ENCODE data around the gene DAG1. TPM values are rescaled to one million over a fixed set of nuclear protein-coding genes. Genes with fewer than 3 reads are reported as not detected.

Gene DAG1
- polyA plus RNA-seq, 2 of the 4 experiments (the other 2 are of a cell fraction), result 46.6 to 59.6 TPM

DNA sequence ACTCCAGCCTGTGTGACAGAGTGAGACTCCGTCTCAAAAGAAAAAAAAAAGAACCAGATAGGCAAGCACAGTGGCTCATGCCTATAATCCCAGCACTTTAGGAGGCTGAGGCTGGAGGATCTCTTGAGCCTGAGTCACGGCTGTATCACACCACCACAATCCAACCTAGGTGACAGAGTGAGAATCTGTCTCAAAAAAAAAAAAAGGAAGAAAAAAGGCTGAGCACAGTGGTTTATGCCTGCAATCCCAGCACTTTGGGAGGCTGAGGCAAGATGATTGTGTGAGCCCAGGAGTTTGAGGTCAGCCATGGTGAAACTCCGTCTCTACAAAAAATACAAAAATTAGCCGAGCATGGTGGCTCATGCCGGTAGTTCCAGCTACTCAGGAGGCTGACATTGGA is 35.3 kb upstream of the DAG1 start:
- TF ChIP-seq, protein P1, sequence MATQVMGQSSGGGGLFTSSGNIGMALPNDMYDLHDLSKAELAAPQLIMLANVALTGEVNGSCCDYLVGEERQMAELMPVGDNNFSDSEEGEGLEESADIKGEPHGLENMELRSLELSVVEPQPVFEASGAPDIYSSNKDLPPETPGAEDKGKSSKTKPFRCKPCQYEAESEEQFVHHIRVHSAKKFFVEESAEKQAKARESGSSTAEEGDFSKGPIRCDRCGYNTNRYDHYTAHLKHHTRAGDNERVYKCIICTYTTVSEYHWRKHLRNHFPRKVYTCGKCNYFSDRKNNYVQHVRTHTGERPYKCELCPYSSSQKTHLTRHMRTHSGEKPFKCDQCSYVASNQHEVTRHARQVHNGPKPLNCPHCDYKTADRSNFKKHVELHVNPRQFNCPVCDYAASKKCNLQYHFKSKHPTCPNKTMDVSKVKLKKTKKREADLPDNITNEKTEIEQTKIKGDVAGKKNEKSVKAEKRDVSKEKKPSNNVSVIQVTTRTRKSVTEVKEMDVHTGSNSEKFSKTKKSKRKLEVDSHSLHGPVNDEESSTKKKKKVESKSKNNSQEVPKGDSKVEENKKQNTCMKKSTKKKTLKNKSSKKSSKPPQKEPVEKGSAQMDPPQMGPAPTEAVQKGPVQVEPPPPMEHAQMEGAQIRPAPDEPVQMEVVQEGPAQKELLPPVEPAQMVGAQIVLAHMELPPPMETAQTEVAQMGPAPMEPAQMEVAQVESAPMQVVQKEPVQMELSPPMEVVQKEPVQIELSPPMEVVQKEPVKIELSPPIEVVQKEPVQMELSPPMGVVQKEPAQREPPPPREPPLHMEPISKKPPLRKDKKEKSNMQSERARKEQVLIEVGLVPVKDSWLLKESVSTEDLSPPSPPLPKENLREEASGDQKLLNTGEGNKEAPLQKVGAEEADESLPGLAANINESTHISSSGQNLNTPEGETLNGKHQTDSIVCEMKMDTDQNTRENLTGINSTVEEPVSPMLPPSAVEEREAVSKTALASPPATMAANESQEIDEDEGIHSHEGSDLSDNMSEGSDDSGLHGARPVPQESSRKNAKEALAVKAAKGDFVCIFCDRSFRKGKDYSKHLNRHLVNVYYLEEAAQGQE (IDR thresholded peaks at IDR 0.05), result no peak
- no peak for TF ChIP-seq POLR2AphosphoS2 (conservative IDR thresholded peaks at IDR 0.05; ENCODE audit: low read length)
- TF ChIP-seq, protein P2, sequence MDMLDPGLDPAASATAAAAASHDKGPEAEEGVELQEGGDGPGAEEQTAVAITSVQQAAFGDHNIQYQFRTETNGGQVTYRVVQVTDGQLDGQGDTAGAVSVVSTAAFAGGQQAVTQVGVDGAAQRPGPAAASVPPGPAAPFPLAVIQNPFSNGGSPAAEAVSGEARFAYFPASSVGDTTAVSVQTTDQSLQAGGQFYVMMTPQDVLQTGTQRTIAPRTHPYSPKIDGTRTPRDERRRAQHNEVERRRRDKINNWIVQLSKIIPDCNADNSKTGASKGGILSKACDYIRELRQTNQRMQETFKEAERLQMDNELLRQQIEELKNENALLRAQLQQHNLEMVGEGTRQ (IDR thresholded peaks at IDR 0.05), result no peak
- TF ChIP-seq RCOR1 (IDR thresholded peaks at IDR 0.05; ENCODE audit: low read depth, low read length), result no peak
- TF ChIP-seq BHLHE40 (IDR thresholded peaks at IDR 0.05; ENCODE audit: low read depth, low read length), result no peak
- no peak for TF ChIP-seq RFX5 (IDR thresholded peaks at IDR 0.05)
- TF ChIP-seq, protein P3, sequence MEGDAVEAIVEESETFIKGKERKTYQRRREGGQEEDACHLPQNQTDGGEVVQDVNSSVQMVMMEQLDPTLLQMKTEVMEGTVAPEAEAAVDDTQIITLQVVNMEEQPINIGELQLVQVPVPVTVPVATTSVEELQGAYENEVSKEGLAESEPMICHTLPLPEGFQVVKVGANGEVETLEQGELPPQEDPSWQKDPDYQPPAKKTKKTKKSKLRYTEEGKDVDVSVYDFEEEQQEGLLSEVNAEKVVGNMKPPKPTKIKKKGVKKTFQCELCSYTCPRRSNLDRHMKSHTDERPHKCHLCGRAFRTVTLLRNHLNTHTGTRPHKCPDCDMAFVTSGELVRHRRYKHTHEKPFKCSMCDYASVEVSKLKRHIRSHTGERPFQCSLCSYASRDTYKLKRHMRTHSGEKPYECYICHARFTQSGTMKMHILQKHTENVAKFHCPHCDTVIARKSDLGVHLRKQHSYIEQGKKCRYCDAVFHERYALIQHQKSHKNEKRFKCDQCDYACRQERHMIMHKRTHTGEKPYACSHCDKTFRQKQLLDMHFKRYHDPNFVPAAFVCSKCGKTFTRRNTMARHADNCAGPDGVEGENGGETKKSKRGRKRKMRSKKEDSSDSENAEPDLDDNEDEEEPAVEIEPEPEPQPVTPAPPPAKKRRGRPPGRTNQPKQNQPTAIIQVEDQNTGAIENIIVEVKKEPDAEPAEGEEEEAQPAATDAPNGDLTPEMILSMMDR (IDR thresholded peaks at IDR 0.05), result no peak
- no peak for TF ChIP-seq ZC3H11A (IDR thresholded peaks at IDR 0.05)
- no peak for TF ChIP-seq ZFP36 (IDR thresholded peaks at IDR 0.05; ENCODE audit: borderline replicate concordance, partially characterized antibody)
- no peak for TF ChIP-seq NR3C1 (IDR thresholded peaks at IDR 0.05)
- TF ChIP-seq, protein P4, sequence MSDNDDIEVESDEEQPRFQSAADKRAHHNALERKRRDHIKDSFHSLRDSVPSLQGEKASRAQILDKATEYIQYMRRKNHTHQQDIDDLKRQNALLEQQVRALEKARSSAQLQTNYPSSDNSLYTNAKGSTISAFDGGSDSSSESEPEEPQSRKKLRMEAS (IDR thresholded peaks at IDR 0.05), result no peak
- no peak for TF ChIP-seq NPAS2 (CRISPR knock-in tag; IDR thresholded peaks at IDR 0.05; ENCODE audit: borderline replicate concordance)
- TF ChIP-seq MYC (IDR thresholded peaks at IDR 0.05; ENCODE audit: borderline replicate concordance, low read length), result no peak
- TF ChIP-seq CEBPB (IDR thresholded peaks at IDR 0.05), result no peak
- no peak for TF ChIP-seq HOXA7 (CRISPR knock-in tag; IDR thresholded peaks at IDR 0.05)
- Histone ChIP-seq H3K4me2 (no peak overlapping the region), H3K4me3 (no peak overlapping the region), H3K9me3 (no peaks in the 10 kb centered on the region), H3K4me1 (0 out of 3 replicates have a peak, but pooled peaks cover 3% of the 10 kb centered on the region), H3K27ac (no peak overlapping the region)
- no peak for ATAC-seq
- 95% methylated on average over 5 of the region's 5 CpGs for WGBS (ENCODE audit: missing lambda C conversion rate)
- ChIA-PET POLR2A (no interaction called here), CTCF (interaction anchor here (3.2 kb wide), 1 partner anchor 15 kb away, joined by 10 read pairs; no protein-coding TSS in a partner anchor)
- FAIRE-seq, result no peak
- DNase-seq (ENCODE audit: low read depth in 1 of 2, low spot score in 1 of 2), result no peak

DNA sequence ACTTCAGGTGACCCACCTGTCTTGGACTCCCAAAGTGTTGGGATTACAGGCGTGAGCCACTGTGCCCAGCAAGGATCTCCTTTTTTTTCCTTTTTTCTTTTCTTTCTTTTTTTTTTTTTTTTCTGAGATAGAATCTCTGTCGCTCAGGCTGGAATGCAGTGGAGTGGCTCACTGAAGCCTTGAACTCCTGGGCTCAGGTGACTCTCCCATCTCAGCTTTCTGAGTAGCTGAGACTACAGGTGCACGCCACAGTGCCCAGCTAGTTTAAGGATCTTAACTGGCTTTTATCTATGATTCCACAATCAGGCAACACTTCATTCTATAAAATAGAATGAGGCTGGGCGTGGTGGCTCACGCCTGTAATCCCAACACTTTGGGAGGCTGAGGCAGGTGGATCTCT is 24.7 kb upstream of the DAG1 start:
- peaks cover 8% of the 10 kb centered on the region for H3K4me1 ChIP-seq
- FAIRE-seq (no peak), DNase-seq (ENCODE audit: low read depth in 1 of 2, low spot score in 1 of 2) (no peak), ATAC-seq (no peak)
- no peak for TF ChIP-seq HEYL (CRISPR knock-in tag; IDR thresholded peaks at IDR 0.05)
- TF ChIP-seq JUNB (IDR thresholded peaks at IDR 0.05), result no peak
- TF ChIP-seq MAFK (IDR thresholded peaks at IDR 0.05; ENCODE audit: partially characterized antibody), result no peak
- no peak for TF ChIP-seq HOXB5 (CRISPR knock-in tag; IDR thresholded peaks at IDR 0.05)
- TF ChIP-seq, protein P5, sequence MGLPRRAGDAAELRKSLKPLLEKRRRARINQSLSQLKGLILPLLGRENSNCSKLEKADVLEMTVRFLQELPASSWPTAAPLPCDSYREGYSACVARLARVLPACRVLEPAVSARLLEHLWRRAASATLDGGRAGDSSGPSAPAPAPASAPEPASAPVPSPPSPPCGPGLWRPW (IDR thresholded peaks at IDR 0.05), result no peak
- TF ChIP-seq CHD2 (IDR thresholded peaks at IDR 0.05; ENCODE audit: low read length, partially characterized antibody), result no peak
- no peak for TF ChIP-seq NR3C1 (IDR thresholded peaks at IDR 0.05)
- TF ChIP-seq ESRRA (IDR thresholded peaks at IDR 0.05; ENCODE audit: borderline replicate concordance, low read length), result no peak
- no peak for TF ChIP-seq ZNF302 (CRISPR knock-in tag; IDR thresholded peaks at IDR 0.05)
- no peak for TF ChIP-seq CHD4 (IDR thresholded peaks at IDR 0.05; ENCODE audit: borderline replicate concordance)
- TF ChIP-seq TFCP2L1 (CRISPR knock-in tag; IDR thresholded peaks at IDR 0.05), result no peak
- TF ChIP-seq, protein P6, sequence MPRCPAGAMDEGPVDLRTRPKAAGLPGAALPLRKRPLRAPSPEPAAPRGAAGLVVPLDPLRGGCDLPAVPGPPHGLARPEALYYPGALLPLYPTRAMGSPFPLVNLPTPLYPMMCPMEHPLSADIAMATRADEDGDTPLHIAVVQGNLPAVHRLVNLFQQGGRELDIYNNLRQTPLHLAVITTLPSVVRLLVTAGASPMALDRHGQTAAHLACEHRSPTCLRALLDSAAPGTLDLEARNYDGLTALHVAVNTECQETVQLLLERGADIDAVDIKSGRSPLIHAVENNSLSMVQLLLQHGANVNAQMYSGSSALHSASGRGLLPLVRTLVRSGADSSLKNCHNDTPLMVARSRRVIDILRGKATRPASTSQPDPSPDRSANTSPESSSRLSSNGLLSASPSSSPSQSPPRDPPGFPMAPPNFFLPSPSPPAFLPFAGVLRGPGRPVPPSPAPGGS (IDR thresholded peaks at IDR 0.05), result no peak
- no peak for TF ChIP-seq BHLHE40 (IDR thresholded peaks at IDR 0.05; ENCODE audit: low read depth, low read length)
- TF ChIP-seq, protein P2 (IDR thresholded peaks at IDR 0.05), result no peak
- TF ChIP-seq MYC (IDR thresholded peaks at IDR 0.05; ENCODE audit: borderline replicate concordance, low read length), result no peak
- TF ChIP-seq HOXA7 (CRISPR knock-in tag; IDR thresholded peaks at IDR 0.05), result no peak
- no peak for TF ChIP-seq ZC3H11A (IDR thresholded peaks at IDR 0.05)
- ChIA-PET CTCF (interaction anchor here (0.7 to 1.5 kb wide), 2 partner anchors 10 to 28 kb away, joined by 3 to 6 read pairs; no protein-coding TSS in a partner anchor), POLR2A (no interaction called here)
- H3K27ac ChIP-seq, result no peak overlapping the region
- no peaks in the 10 kb centered on the region for H3K9me3 ChIP-seq
- no peak overlapping the region for H3K4me2 ChIP-seq
- H3K4me3 ChIP-seq, result no peak overlapping the region
- WGBS (ENCODE audit: missing lambda C conversion rate), result 95% methylated on average over 4 of the region's 5 CpGs

Measured in A549 (cell line).